ENCODE measurements around the gene CAMK1D. TPM values are rescaled to one million over a fixed set of nuclear protein-coding genes. Genes with fewer than 3 reads are reported as not detected.
A peak's percentile ranks its signal among the peaks of the same experiment; 100 is the strongest.

The CAMK1D gene
- total and polyA plus RNA-seq, 10 of the 15 experiments (the other 5 are each of a cell fraction or from before 2014, with no cell fraction given) = 2.1 to 35.5 (median 14.7) TPM

GRCh38 chr10:12499076-12499986, 150.0 kb downstream of the CAMK1D start:
- Histone ChIP-seq H2AFZ (ENCODE audit: control insufficient read depth, low read depth, low read length) (no peak overlapping the region), H3K4me2 (ENCODE audit: control insufficient read depth, insufficient read depth) (no peak overlapping the region), H3K4me1 (ENCODE audit: control insufficient read depth, insufficient read depth, low read length) (peaks cover 3% of the 10 kb centered on the region), H3K4me3 (no peak overlapping the region), H3K9me3 (replicated peaks; ENCODE audit: control insufficient read depth, insufficient read depth, low read length) (no peaks in the 10 kb centered on the region), H3K36me3 (ENCODE audit: control insufficient read depth in 2 of 2, insufficient read depth in 2 of 2, low read length in 1 of 2) (no peaks in the 10 kb centered on the region), H3K9ac (ENCODE audit: control insufficient read depth, insufficient read depth, low read length) (no peak overlapping the region), H3K79me2 (ENCODE audit: control insufficient read depth, insufficient read depth, low read length) (no peaks in the 10 kb centered on the region), H3K27ac (ENCODE audit: control insufficient read depth, insufficient read depth) (no peak overlapping the region), H3K27me3 (replicated peaks in 1 of 2; ENCODE audit: control insufficient read depth in 2 of 2, insufficient read depth in 2 of 2, low read length in 1 of 2) (no peaks in the 10 kb centered on the region), H4K20me1 (ENCODE audit: control insufficient read depth, insufficient read depth) (no peaks in the 10 kb centered on the region)
- FAIRE-seq (peak; percentile 27), ATAC-seq (peak; percentile 51), DNase-seq (ENCODE audit: low read depth, low spot score) (no peak)
- intact Hi-C loops (cut with micrococcal nuclease; ENCODE audit: unreplicated experiment) (no loop called here), in situ Hi-C loops (cut with MboI) (no loop called here)
- ChIA-PET POLR2A (interaction anchor here (0.6 kb wide), 1 partner anchor 208 kb away, joined by 5 read pairs; no protein-coding TSS in a partner anchor), SMC1A (ENCODE audit: uncharacterized antibody, unreplicated experiment) (interaction anchor here (0.6 to 1.0 kb wide), 3 partner anchors 17 to 212 kb away, joined by 3 to 4 read pairs (median 3); no protein-coding TSS in a partner anchor), RAD21 (ENCODE audit: unreplicated experiment) (interaction anchor here (0.6 kb wide), 1 partner anchor 31 kb away, joined by 5 read pairs; no protein-coding TSS in a partner anchor), CTCF (interaction anchor here (0.6 to 1.7 kb wide), 4 partner anchors 14 to 213 kb away, joined by 3 to 4 read pairs (median 4); no protein-coding TSS in a partner anchor)
- TF ChIP-seq HDAC6 (IDR thresholded peaks at IDR 0.05; ENCODE audit: unreplicated experiment) (no peak), EED (IDR thresholded peaks at IDR 0.05; ENCODE audit: low read depth) (0 out of 2 replicates have a peak, but pooled peaks have one; percentile 21), NFYA (IDR thresholded peaks at IDR 0.05; ENCODE audit: borderline replicate concordance, low read depth, low read length) (no peak), FOS (IDR thresholded peaks at IDR 0.05; ENCODE audit: borderline replicate concordance, extremely low read depth, insufficient read length) (no peak), RUNX3 (IDR thresholded peaks at IDR 0.05; ENCODE audit: low read length) (peak; percentile 61), NFIC (IDR thresholded peaks at IDR 0.05; ENCODE audit: low read depth, low read length) (0 out of 2 replicates have a peak, but pooled peaks have one; percentile 23), STAT1 (conservative IDR thresholded peaks at IDR 0.05) (no peak), MEF2B (IDR thresholded peaks at IDR 0.05; ENCODE audit: partially characterized antibody, poor library complexity, severe bottlenecking) (no peak), ATF2 (IDR thresholded peaks at IDR 0.05; ENCODE audit: low read length) (0 out of 2 replicates have a peak, but pooled peaks have one; percentile 34), JUNB (IDR thresholded peaks at IDR 0.05) (peak; percentile 40; the same call in 1 of the 2 replicates), POU2F2 (IDR thresholded peaks at IDR 0.05; ENCODE audit: borderline replicate concordance, low read depth, low read length) (no peak)
- 67% methylated on average over 7 of the region's 7 CpGs for WGBS (ENCODE audit: insufficient coverage, insufficient replicate concordance, low lambda C conversion rate, missing lambda C conversion rate)
- no TSS peak for BruUV-seq (replicated peaks)

Measured in GM12878 (cell line).